IMR-90 (cell line): Measurements from ENCODE around the gene SLC38A11. TPM values are rescaled to one million over a fixed set of nuclear protein-coding genes. Genes with fewer than 3 reads are reported as not detected.

ENCODE experiments used
- ATAC-seq: fragments of 200-7000 bp; cut with Tn5 transposase; 2 replicates; pipeline ENCODE4 v1.9.1; 2020; ENCODE audit warnings: low read depth, mild to moderate bottlenecking, moderate library complexity
- BruUV-seq: library from RNA; stranded (reverse); fragments of 400-500 nt; replicated peaks from 2 replicates; lab custom pipeline; 2021; lab: Mats Ljungman, UMichigan
- CTCF ChIA-PET: fragments of 300-600 bp; formaldehyde crosslinking; extraction: SDS; loops from one replicate; lab custom pipeline; 2021; ENCODE audit warnings: antibody characterized with exemption; lab: Yijun Ruan, JAX
- POLR2A ChIA-PET: fragments of 300-600 bp; sonication (Branson Sonifier 250); formaldehyde crosslinking; loops from one replicate; lab custom pipeline; 2022; ENCODE audit warnings: antibody characterized with exemption; ENCODE audit not compliant: unreplicated experiment; lab: Charles Lee
- DNase-seq: peaks from one replicate; pipeline ENCODE4 v3.0.0; 2013
- H2AFZ ChIP-seq: replicated peaks from 2 replicates; pipeline ENCODE3; 2013; ENCODE audit warnings: low read length, mild to moderate bottlenecking; ENCODE audit not compliant: poor library complexity
- H2AK5ac ChIP-seq: 2 replicates; pipeline ENCODE4 v1.6.1; 2013; ENCODE audit warnings: low read depth, low read length, inconsistent platforms
- H2AK9ac ChIP-seq: replicated peaks from 2 replicates; pipeline ENCODE3; 2013; ENCODE audit warnings: mild to moderate bottlenecking, low read depth, low read length, moderate library complexity; ENCODE audit not compliant: poor library complexity
- H2BK120ac ChIP-seq: 2 replicates; pipeline ENCODE4 v1.6.1; 2013; ENCODE audit warnings: low read depth, low read length, inconsistent platforms
- H2BK15ac ChIP-seq: 3 replicates; pipeline ENCODE4 v1.6.1; 2013; ENCODE audit warnings: low read depth, low read length, inconsistent platforms
- H2BK20ac ChIP-seq: 2 replicates; pipeline ENCODE4 v1.6.1; 2013; ENCODE audit warnings: low read depth, mild to moderate bottlenecking, inconsistent platforms, low read length, moderate library complexity
- H2BK5ac ChIP-seq: 2 replicates; pipeline ENCODE4 v1.6.1; 2013; ENCODE audit warnings: mild to moderate bottlenecking, low read depth, low read length, inconsistent platforms; ENCODE audit not compliant: poor library complexity, severe bottlenecking
- H3K14ac ChIP-seq: replicated peaks from 2 replicates; pipeline ENCODE4 v1.6.1; 2013; ENCODE audit warnings: low read depth, low read length, inconsistent platforms
- H3K18ac ChIP-seq: 2 replicates; pipeline ENCODE4 v1.6.1; 2013; ENCODE audit warnings: low read depth, low read length, control low read depth
- H3K23ac ChIP-seq: 2 replicates; pipeline ENCODE4 v1.6.1; 2013; ENCODE audit warnings: low read depth, low read length, inconsistent platforms
- H3K27ac ChIP-seq: 2 replicates; pipeline ENCODE4 v1.5.1; 2013; ENCODE audit warnings: mild to moderate bottlenecking, control low read depth, low read length; ENCODE audit not compliant: insufficient read depth
- H3K27me3 ChIP-seq: 2 replicates; pipeline ENCODE4 v1.6.1; 2013; ENCODE audit warnings: low read length; ENCODE audit not compliant: control insufficient read depth, insufficient read depth
- H3K36me3 ChIP-seq: 2 replicates; pipeline ENCODE4 v1.6.1; 2013; ENCODE audit warnings: low read length, mixed read lengths; ENCODE audit not compliant: control insufficient read depth, insufficient read depth
- H3K4ac ChIP-seq: 2 replicates; pipeline ENCODE4 v1.6.1; 2013; ENCODE audit warnings: low read depth, low read length, inconsistent platforms
- H3K4me1 ChIP-seq: 2 replicates; pipeline ENCODE4 v1.6.1; 2013; ENCODE audit warnings: low read length, mixed read lengths; ENCODE audit not compliant: control insufficient read depth, insufficient read depth
- H3K4me2 ChIP-seq: 2 replicates; pipeline ENCODE4 v1.6.1; 2013; ENCODE audit warnings: low read depth, mild to moderate bottlenecking, control low read depth, low read length, moderate library complexity
- H3K4me3 ChIP-seq: 2 replicates; pipeline ENCODE4 v1.5.1; 2013; ENCODE audit warnings: low read depth, mild to moderate bottlenecking, control low read depth, low read length, moderate library complexity; ENCODE audit not compliant: insufficient read depth
- H3K56ac ChIP-seq: 2 replicates; pipeline ENCODE4 v1.6.1; 2013; ENCODE audit warnings: low read length, inconsistent platforms; ENCODE audit not compliant: insufficient read depth; ENCODE audit errors: extremely low read depth
- H3K79me1 ChIP-seq, 2 experiments: 2 replicates each; pipeline ENCODE4 v1.6.1; 2013; ENCODE audit warnings: low read length in 2 of 2, inconsistent platforms in 1 of 2, low read depth in 1 of 2
- H3K9ac ChIP-seq: 2 replicates; pipeline ENCODE4 v1.6.1; 2013; ENCODE audit warnings: low read depth, low read length, control low read depth
- H3K9me1 ChIP-seq: 2 replicates; pipeline ENCODE4 v1.6.1; 2013; ENCODE audit warnings: low read length, inconsistent platforms; ENCODE audit not compliant: insufficient read depth
- H3K9me3 ChIP-seq: 2 replicates; pipeline ENCODE4 v1.6.1; 2013; ENCODE audit warnings: low read length; ENCODE audit not compliant: control insufficient read depth, insufficient read depth
- H4K20me1 ChIP-seq: 2 replicates; pipeline ENCODE4 v1.6.1; 2013; ENCODE audit warnings: low read length, inconsistent platforms; ENCODE audit not compliant: insufficient read depth
- H4K5ac ChIP-seq: 2 replicates; pipeline ENCODE4 v1.6.1; 2013; ENCODE audit warnings: mild to moderate bottlenecking, low read depth, low read length, control low read depth
- H4K8ac ChIP-seq, 2 experiments: 2 replicates each; pipeline ENCODE4 v1.6.1; 2013; ENCODE audit warnings: low read depth in 2 of 2, low read length in 2 of 2, control low read depth in 1 of 2, inconsistent platforms in 1 of 2
- H4K91ac ChIP-seq: 2 replicates; pipeline ENCODE4 v1.6.1; 2013; ENCODE audit warnings: low read depth, low read length, inconsistent platforms; ENCODE audit not compliant: insufficient read depth
- CEBPB ChIP-seq: IDR thresholded peaks from 2 replicates; pipeline ENCODE4 v1.6.1; 2012; ENCODE audit warnings: low read depth, low read length, improper control_type of control experiment
- ELK1 ChIP-seq: fragments of 150-350 bp; IDR thresholded peaks from 2 replicates; pipeline ENCODE4 v1.6.1; 2016; ENCODE audit warnings: low read depth, mild to moderate bottlenecking, low read length, moderate library complexity, borderline replicate concordance
- MAFK ChIP-seq: IDR thresholded peaks from 2 replicates; pipeline ENCODE4 v1.6.1; 2012; ENCODE audit warnings: low read depth, low read length, improper control_type of control experiment
- MXI1 ChIP-seq: IDR thresholded peaks from 2 replicates; pipeline ENCODE4 v1.6.1; 2012; ENCODE audit warnings: low read depth, mild to moderate bottlenecking, low read length, moderate library complexity, borderline replicate concordance
- POLR2A ChIP-seq: IDR thresholded peaks from 2 replicates; pipeline ENCODE4 v1.6.1; 2012; ENCODE audit warnings: mild to moderate bottlenecking, low read depth, low read length
- WGBS, 2 experiments: methylation state at CpG; one replicate each; pipeline versions ENCODE4 v1.1.5 to v1.1.7; 2013; ENCODE audit warnings: missing lambda C conversion rate in 2 of 2; ENCODE audit not compliant: insufficient read length in 1 of 2; ENCODE audit errors: extremely low coverage in 2 of 2; 5-methylcytosine and 5-hydroxymethylcytosine counted together
- dilution Hi-C: fragments of 300-500 bp; cut with HindIII; formaldehyde crosslinking; loops from one replicate; pipeline ENCODE4 v1.14.3; 2018; ENCODE audit warnings: low sequenced_read_pairs; ENCODE audit not compliant: unreplicated experiment
- in situ Hi-C: fragments of 300-500 bp; cut with MboI; formaldehyde crosslinking; loops from 3 replicates; pipeline ENCODE4 v1.14.3; 2019; ENCODE audit warnings: low sequenced_read_pairs, inconsistent platforms, mixed read lengths
- intact Hi-C: fragments of 100-400 bp; cut with micrococcal nuclease; formaldehyde crosslinking; loops from 2 replicates; pipeline ENCODE4 v1.10.0; 2022
- polyA plus RNA-seq, 3 experiments: library from polyadenylated mRNA; depleted of rRNA; stranded (reverse); fragments of >200 nt; gene quantifications; 2 replicates each; pipeline ENCODE4 v1.2.3, GENCODE V29; 2012; ENCODE audit warnings: low replicate concordance in 1 of 3
- total RNA-seq: library from RNA; depleted of rRNA; stranded (reverse); fragments of >200 nt; gene quantifications from 2 replicates; pipeline ENCODE4 v1.2.3, GENCODE V29; 2012

The SLC38A11 gene
- total and polyA plus RNA-seq, 2 of the 4 experiments (the other 2 are of a cell fraction), result 0.18 to 0.21 TPM

- Histone ChIP-seq H4K91ac (no peak overlapping the region), H3K36me3 (no peaks in the 10 kb centered on the region), H2BK5ac (no peak overlapping the region), H2BK20ac (no peak overlapping the region), H3K4me3 (no peak overlapping the region), H2AK5ac (no peak overlapping the region), H3K23ac (no peak overlapping the region), H3K18ac (no peak overlapping the region), H3K79me1 (no peaks in the 10 kb centered on the region), H2BK15ac (no peak overlapping the region), H3K4ac (no peak overlapping the region), H3K27me3 (peaks cover 4% of the 10 kb centered on the region; the same call in 1 of the 2 replicates), H4K8ac (no peak overlapping the region), H2BK120ac (no peak overlapping the region), H3K9me3 (no peaks in the 10 kb centered on the region), H3K14ac (no peak overlapping the region), H2AK9ac (no peak overlapping the region), H3K9ac (no peak overlapping the region), H4K5ac (no peak overlapping the region), H2AFZ (no peak overlapping the region), H3K4me1 (no peaks in the 10 kb centered on the region), H3K9me1 (no peaks in the 10 kb centered on the region), H3K4me2 (no peak overlapping the region), H3K56ac (no peak overlapping the region), H3K27ac (no peak overlapping the region), H4K20me1 (no peaks in the 10 kb centered on the region)
- no peak for TF ChIP-seq MXI1
- TF ChIP-seq ELK1, result no peak
- no peak for TF ChIP-seq MAFK
- TF ChIP-seq CEBPB, result no peak
- TF ChIP-seq POLR2A, result no peak
- 92% methylated on average over 4 of the region's 24 CpGs; no CpG with 5 or more reads in 1 of the 2 experiments for WGBS, 2 experiments
- ATAC-seq (no peak), DNase-seq (no peak)
- intact Hi-C loops, result no loop called here
- BruUV-seq, result no TSS peak
- in situ Hi-C loops, result loop anchor here (25.0 kb wide), 1 partner anchor 266 kb away; no protein-coding TSS in a partner anchor
- ChIA-PET CTCF (no interaction called here), POLR2A (no interaction called here)
- dilution Hi-C loops, result no loop called here
Observed at GRCh38 chr2:165003443-165004130, 48.3 kb upstream of the SLC38A11 start.
